ENCODE data around the gene EMX2.

DNA sequence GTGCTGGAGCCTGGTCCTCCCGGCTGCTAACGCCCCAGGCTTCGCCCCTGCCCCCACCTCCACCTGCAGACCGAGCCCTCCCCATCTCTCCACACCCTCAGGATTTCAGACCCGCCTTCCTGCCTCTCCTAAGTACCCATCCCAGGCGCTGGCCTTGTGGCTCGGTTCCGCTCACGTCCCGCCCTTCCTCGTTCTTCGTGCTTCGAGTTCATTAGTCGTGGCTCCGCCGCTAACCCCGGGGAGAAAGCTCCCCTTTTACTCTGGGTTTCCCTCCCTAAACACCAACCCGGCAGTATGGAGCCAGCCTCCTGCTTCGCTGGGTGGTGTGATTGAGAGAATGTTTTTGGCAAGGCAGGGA, 11.2 kb downstream of the EMX2 start:
- TF ChIP-seq, protein P1, sequence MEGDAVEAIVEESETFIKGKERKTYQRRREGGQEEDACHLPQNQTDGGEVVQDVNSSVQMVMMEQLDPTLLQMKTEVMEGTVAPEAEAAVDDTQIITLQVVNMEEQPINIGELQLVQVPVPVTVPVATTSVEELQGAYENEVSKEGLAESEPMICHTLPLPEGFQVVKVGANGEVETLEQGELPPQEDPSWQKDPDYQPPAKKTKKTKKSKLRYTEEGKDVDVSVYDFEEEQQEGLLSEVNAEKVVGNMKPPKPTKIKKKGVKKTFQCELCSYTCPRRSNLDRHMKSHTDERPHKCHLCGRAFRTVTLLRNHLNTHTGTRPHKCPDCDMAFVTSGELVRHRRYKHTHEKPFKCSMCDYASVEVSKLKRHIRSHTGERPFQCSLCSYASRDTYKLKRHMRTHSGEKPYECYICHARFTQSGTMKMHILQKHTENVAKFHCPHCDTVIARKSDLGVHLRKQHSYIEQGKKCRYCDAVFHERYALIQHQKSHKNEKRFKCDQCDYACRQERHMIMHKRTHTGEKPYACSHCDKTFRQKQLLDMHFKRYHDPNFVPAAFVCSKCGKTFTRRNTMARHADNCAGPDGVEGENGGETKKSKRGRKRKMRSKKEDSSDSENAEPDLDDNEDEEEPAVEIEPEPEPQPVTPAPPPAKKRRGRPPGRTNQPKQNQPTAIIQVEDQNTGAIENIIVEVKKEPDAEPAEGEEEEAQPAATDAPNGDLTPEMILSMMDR (IDR thresholded peaks at IDR 0.05), result no peak
- no peak for TF ChIP-seq POLR2A (IDR thresholded peaks at IDR 0.05)
